ENCODE measurements around the gene KHSRP. TPM values are rescaled to one million over a fixed set of nuclear protein-coding genes. Genes with fewer than 3 reads are reported as not detected.

Gene KHSRP
- total and polyA plus RNA-seq, 10 donors = 35.8 to 174 (median 124) TPM

DNA sequence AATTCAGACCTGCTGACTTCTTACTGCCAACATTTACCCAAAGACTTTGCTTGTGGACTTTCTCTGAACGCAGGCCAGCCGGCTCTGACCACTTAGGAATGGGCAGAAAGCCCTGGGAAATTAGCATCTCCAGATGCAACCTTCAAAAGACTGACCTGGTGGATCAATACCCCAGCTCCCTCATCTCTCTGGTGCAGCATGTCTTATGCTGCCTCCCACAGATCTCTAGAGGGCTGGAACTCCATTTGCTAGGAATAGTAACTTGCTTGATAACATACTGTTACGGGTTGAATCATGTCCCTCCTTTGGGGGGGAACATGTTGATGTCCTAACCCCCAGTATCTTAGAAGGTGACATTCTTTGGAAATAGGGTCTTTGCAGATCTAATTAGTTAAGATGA lies 21.8 kb upstream of the KHSRP start:
- Histone ChIP-seq H3K4me1 (no peaks in the 10 kb centered on the region), H3K36me3 (peaks cover 0 to 23% (median 0%) of the 10 kb centered on the region in 6 donors), H3K9me3 (peaks cover 0 to 12% (median 0%) of the 10 kb centered on the region in 8 donors), H3K27ac (no peak overlapping the region), H3K4me3 (no peak overlapping the region), H3K27me3 (replicated peaks in 1 of 7) (no peaks in the 10 kb centered on the region)
- WGBS, 5 donors = 93 to 100% (median 97%) methylated on average over 3 of the region's 3 CpGs
- TF ChIP-seq POLR2A (IDR thresholded peaks at IDR 0.05) (no peak), POLR2AphosphoS5 (IDR thresholded peaks at IDR 0.05) (no peak)
- TF ChIP-seq, protein P1, sequence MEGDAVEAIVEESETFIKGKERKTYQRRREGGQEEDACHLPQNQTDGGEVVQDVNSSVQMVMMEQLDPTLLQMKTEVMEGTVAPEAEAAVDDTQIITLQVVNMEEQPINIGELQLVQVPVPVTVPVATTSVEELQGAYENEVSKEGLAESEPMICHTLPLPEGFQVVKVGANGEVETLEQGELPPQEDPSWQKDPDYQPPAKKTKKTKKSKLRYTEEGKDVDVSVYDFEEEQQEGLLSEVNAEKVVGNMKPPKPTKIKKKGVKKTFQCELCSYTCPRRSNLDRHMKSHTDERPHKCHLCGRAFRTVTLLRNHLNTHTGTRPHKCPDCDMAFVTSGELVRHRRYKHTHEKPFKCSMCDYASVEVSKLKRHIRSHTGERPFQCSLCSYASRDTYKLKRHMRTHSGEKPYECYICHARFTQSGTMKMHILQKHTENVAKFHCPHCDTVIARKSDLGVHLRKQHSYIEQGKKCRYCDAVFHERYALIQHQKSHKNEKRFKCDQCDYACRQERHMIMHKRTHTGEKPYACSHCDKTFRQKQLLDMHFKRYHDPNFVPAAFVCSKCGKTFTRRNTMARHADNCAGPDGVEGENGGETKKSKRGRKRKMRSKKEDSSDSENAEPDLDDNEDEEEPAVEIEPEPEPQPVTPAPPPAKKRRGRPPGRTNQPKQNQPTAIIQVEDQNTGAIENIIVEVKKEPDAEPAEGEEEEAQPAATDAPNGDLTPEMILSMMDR (IDR thresholded peaks at IDR 0.05 in 8 of 11, conservative IDR thresholded peaks at IDR 0.05 in 3 of 11) = no peak
- no peak for DNase-seq
- intact Hi-C loops (cut with DNase I; ENCODE audit: low total_unique reads) = no loop called here

DNA sequence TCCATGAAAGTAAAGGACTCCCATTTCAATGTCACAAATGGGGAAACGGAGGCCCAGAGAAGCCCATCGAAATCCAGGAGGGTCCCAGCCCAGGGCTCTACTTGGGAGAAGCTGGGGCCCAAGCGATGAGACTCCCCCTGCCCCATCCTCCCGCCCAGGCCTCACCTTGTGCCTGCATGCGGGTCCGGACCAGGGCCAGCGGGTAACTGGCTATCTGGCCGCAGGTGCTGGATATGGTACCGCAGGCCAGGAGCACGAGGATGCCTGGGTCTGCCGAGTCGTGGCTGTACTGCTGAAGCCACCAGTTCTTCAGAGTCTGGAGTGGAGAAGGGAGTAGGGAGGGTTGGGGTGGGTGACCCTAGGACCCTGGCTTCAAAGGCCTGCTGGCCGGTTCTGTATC lies 19.4 kb upstream of the KHSRP start:
- TF ChIP-seq POLR2A (IDR thresholded peaks at IDR 0.05) (no peak), POLR2AphosphoS5 (IDR thresholded peaks at IDR 0.05) (no peak)
- TF ChIP-seq, protein P1 (IDR thresholded peaks at IDR 0.05 in 8 of 11, conservative IDR thresholded peaks at IDR 0.05 in 3 of 11) = no peak
- H3K27me3 ChIP-seq (replicated peaks in 1 of 7) = no peaks in the 10 kb centered on the region
- H3K36me3 ChIP-seq = peaks cover 0 to 17% (median 0%) of the 10 kb centered on the region in 6 donors
- peaks cover 0 to 12% (median 0%) of the 10 kb centered on the region in 8 donors for H3K9me3 ChIP-seq
- 90 to 97% (median 94%) methylated on average over 11 to 13 of the region's 13 CpGs for WGBS, 5 donors
- H3K4me1 ChIP-seq = no peaks in the 10 kb centered on the region
- no peak overlapping the region for H3K4me3 ChIP-seq
- H3K27ac ChIP-seq = no peak overlapping the region
- DNase-seq = no peak
- intact Hi-C loops (cut with DNase I; ENCODE audit: low total_unique reads) = no loop called here

DNA sequence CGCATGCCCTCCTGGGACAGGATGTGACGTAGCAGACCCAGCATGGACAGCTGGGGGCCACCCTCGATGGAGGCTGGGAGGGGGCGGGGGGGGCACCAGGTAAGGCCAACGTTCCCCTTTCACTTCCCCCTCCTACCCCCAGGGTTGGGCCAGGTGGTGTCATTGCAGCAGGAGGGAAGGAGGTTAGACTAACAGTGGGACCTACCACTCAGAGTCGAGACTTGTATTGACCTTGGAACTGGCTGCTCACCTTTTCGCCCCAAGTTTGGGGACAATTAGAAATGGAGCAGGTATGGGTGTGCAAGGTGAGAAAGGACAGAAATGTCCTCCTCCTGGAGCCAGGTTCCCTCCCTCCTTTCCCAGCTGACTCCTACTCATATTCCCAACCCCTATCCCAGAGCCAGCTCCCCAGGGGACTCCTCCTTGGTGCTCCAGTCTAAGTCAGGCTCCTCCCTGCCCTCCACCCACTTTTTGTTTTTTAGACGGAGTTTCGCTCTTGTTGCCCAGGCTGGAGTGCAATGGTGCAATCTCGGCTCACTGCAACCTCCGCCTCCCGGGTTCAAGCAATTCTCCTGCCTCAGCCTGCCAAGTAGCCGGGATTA lies 17.6 kb upstream of the KHSRP start:
- 82 to 92% (median 84%) methylated on average over 10 to 13 of the region's 13 CpGs for WGBS, 5 donors
- intact Hi-C loops (cut with DNase I; ENCODE audit: low total_unique reads) = no loop called here

DNA sequence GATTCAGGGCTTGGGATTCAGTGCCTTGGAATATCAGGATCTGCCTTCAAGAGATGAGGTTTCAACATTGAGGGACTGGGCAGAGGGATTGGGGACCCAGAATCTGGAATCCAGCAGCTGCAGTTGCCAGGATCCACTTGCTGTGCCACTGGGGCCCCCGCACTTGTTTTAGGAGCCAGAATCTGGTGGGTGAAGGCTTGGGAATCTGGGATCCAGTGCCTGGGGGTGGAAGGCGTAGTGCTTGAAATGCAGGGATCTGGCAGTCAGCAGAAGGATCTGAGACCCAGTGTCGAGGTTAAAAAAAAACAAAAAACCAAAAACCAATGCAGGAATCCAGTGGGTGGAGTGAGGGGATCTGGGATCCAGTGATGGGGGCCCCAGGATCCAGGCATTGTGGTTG lies 16.3 kb upstream of the KHSRP start:
- Histone ChIP-seq H3K27me3 (replicated peaks in 1 of 7) (no peaks in the 10 kb centered on the region), H3K27ac (no peak overlapping the region), H3K9me3 (peaks cover 0 to 5% (median 0%) of the 10 kb centered on the region in 8 donors), H3K4me3 (no peak overlapping the region), H3K4me1 (no peaks in the 10 kb centered on the region), H3K36me3 (peaks cover 0 to 6% (median 0%) of the 10 kb centered on the region in 6 donors)
- WGBS, 5 donors = 84 to 92% (median 89%) methylated on average over 3 of the region's 3 CpGs
- intact Hi-C loops (cut with DNase I; ENCODE audit: low total_unique reads) = no loop called here
- no peak for DNase-seq
- TF ChIP-seq, protein P1 (IDR thresholded peaks at IDR 0.05 in 8 of 11, conservative IDR thresholded peaks at IDR 0.05 in 3 of 11) = no peak
- TF ChIP-seq POLR2AphosphoS5 (IDR thresholded peaks at IDR 0.05) (no peak), POLR2A (IDR thresholded peaks at IDR 0.05) (no peak)

More for the DNA sequence above, 17.6 kb upstream of the KHSRP start:
- Histone ChIP-seq H3K36me3 (peaks cover 0 to 17% (median 0%) of the 10 kb centered on the region in 6 donors), H3K27ac (no peak overlapping the region), H3K4me3 (no peak overlapping the region), H3K4me1 (no peaks in the 10 kb centered on the region), H3K27me3 (replicated peaks in 1 of 7) (no peaks in the 10 kb centered on the region), H3K9me3 (peaks cover 0 to 12% (median 0%) of the 10 kb centered on the region in 8 donors)
- TF ChIP-seq, protein P1 (IDR thresholded peaks at IDR 0.05 in 8 of 11, conservative IDR thresholded peaks at IDR 0.05 in 3 of 11) = no peak
- TF ChIP-seq POLR2A (IDR thresholded peaks at IDR 0.05) (no peak), POLR2AphosphoS5 (IDR thresholded peaks at IDR 0.05) (no peak)
- no peak for DNase-seq
